HCT116 (cell line): ENCODE data around the gene THAP11. TPM values are rescaled to one million over a fixed set of nuclear protein-coding genes. Genes with fewer than 3 reads are reported as not detected.

ENCODE experiments used
- ATAC-seq: fragments of 200-7000 bp; cut with Tn5 transposase; 2 replicates; pipeline ENCODE4 v1.9.1; 2020; ENCODE audit warnings: mild to moderate bottlenecking, moderate library complexity
- BruUV-seq: library from RNA; stranded (reverse); fragments of 400-500 nt; replicated peaks from 2 replicates; lab custom pipeline; 2021; lab: Mats Ljungman, UMichigan
- CTCF ChIA-PET: fragments of 300-600 bp; sonication (Branson Sonifier 250); formaldehyde crosslinking; loops from one replicate; lab custom pipeline; 2021; ENCODE audit warnings: antibody characterized with exemption; lab: Charles Lee
- POLR2A ChIA-PET: fragments of 300-600, 350-600 bp; sonication (Branson Sonifier 250); formaldehyde crosslinking; loops from one replicate; lab custom pipeline; 2021; ENCODE audit warnings: antibody characterized with exemption; lab: Charles Lee
- RAD21 ChIA-PET, 2 experiments: fragments of 300-600 bp; sonication (Branson Sonifier 250); formaldehyde crosslinking; loops; one replicate each; lab custom pipeline; 2023; ENCODE audit warnings: low total read pairs in 2 of 2; ENCODE audit not compliant: uncharacterized antibody in 2 of 2, unreplicated experiment in 2 of 2, low non-redundant PET in 1 of 2; lab: Charles Lee
- DNase-seq: peaks from one replicate; pipeline ENCODE4 v3.0.0-alpha.2; 2010; ENCODE audit warnings: low read depth, low spot score
- H2AFZ ChIP-seq: fragments of 200-600 bp; shearing (Covaris generic), sonication (generic); 2 replicates; pipeline ENCODE4 v1.6.1; 2017; ENCODE audit warnings: low read depth, mixed run types, mixed read lengths, antibody characterized with exemption, low read length; ENCODE audit not compliant: poor library complexity, severe bottlenecking
- H3K27ac ChIP-seq: 2 replicates; pipeline ENCODE4 v1.5.1; 2012; ENCODE audit warnings: low read depth, low read length
- H3K27me3 ChIP-seq: fragments of 200-600 bp; sonication (generic); 2 replicates; pipeline ENCODE4 v1.6.1; 2016; ENCODE audit warnings: mixed run types, low read length, mixed read lengths; ENCODE audit not compliant: insufficient read depth
- H3K36me3 ChIP-seq, 2 experiments: fragments of 200-500 bp in 1 of 2; fragments of 200-600 bp in 1 of 2; sonication (Bioruptor generic) in 1 of 2; sonication (generic) in 1 of 2; 2 replicates each; pipeline versions ENCODE4 v1.5.1 to v1.6.1; 2014 to 2016; ENCODE audit warnings: low read length in 2 of 2, inconsistent platforms in 1 of 2, mixed read lengths in 1 of 2, mixed run types in 1 of 2; ENCODE audit not compliant: insufficient read depth in 2 of 2, control insufficient read depth in 1 of 2
- H3K4me1 ChIP-seq, 2 experiments: fragments of 200-600 bp in 1 of 2; sonication (generic) in 1 of 2; 2 replicates each; pipeline versions ENCODE4 v1.5.1 to v1.6.1; 2012 to 2017; ENCODE audit warnings: low read length in 2 of 2, inconsistent platforms in 1 of 2, mild to moderate bottlenecking in 1 of 2, mixed read lengths in 1 of 2, mixed run types in 1 of 2, moderate library complexity in 1 of 2; ENCODE audit not compliant: insufficient read depth in 2 of 2, control insufficient read depth in 1 of 2
- H3K4me2 ChIP-seq: fragments of 200-600 bp; sonication (generic); 2 replicates; pipeline ENCODE4 v1.6.1; 2017; ENCODE audit warnings: mixed run types, low read length, mixed read lengths
- H3K4me3 ChIP-seq, 2 experiments: fragments of 200-600 bp in 1 of 2; sonication (generic) in 1 of 2; replicated peaks in 1 of 2; 2 replicates each; pipeline ENCODE4 v1.5.1; 2011 to 2016; ENCODE audit warnings: low read length in 2 of 2, control low read depth in 1 of 2, low read depth in 1 of 2, mild to moderate bottlenecking in 1 of 2, mixed read lengths in 1 of 2, mixed run types in 1 of 2
- H3K79me2 ChIP-seq: fragments of 200-600 bp; sonication (generic); 2 replicates; pipeline ENCODE4 v1.6.1; 2017; ENCODE audit warnings: mild to moderate bottlenecking, mixed run types, low read length, moderate library complexity, mixed read lengths; ENCODE audit not compliant: insufficient read depth
- H3K9ac ChIP-seq: fragments of 200-600 bp; sonication (generic); 2 replicates; pipeline ENCODE4 v1.6.1; 2016; ENCODE audit warnings: low read length, mixed read lengths
- H3K9me2 ChIP-seq: fragments of 200-600 bp; sonication (generic), shearing (Covaris generic); 2 replicates; pipeline ENCODE4 v1.6.1; 2017; ENCODE audit warnings: mixed run types, mild to moderate bottlenecking, moderate library complexity; ENCODE audit not compliant: insufficient read depth
- H3K9me3 ChIP-seq, 2 experiments: fragments of 200-500 bp in 1 of 2; fragments of 200-600 bp in 1 of 2; sonication (Bioruptor generic) in 1 of 2; sonication (generic) in 1 of 2; 2 replicates each; pipeline ENCODE4 v1.6.1; 2014 to 2017; ENCODE audit warnings: low read length in 2 of 2, mixed read lengths in 2 of 2, inconsistent platforms in 1 of 2, low read depth in 1 of 2, mild to moderate bottlenecking in 1 of 2, mixed run types in 1 of 2, moderate library complexity in 1 of 2; ENCODE audit not compliant: control insufficient read depth in 1 of 2, insufficient read depth in 1 of 2
- H4K20me1 ChIP-seq: fragments of 200-600 bp; sonication (generic), shearing (Covaris generic); 2 replicates; pipeline ENCODE4 v1.6.1; 2017; ENCODE audit warnings: mixed run types, mild to moderate bottlenecking, moderate library complexity; ENCODE audit not compliant: insufficient read depth
- ATF3 ChIP-seq: IDR thresholded peaks from 2 replicates; pipeline ENCODE4 v1.6.1; 2012
- CTCF ChIP-seq, 3 experiments: fragments of 200-600 bp in 1 of 3; sonication (generic) in 1 of 3; IDR thresholded peaks in 2 of 3; conservative IDR thresholded peaks in 1 of 3; 2 replicates each; pipeline ENCODE4 v1.5.1; 2012 to 2017; ENCODE audit warnings: low read depth in 2 of 3, low read length in 2 of 3, antibody characterized with exemption in 1 of 3, borderline replicate concordance in 1 of 3, control low read depth in 1 of 3, mild to moderate bottlenecking in 1 of 3, mixed read lengths in 1 of 3, mixed run types in 1 of 3, moderate library complexity in 1 of 3; ENCODE audit not compliant: insufficient read depth in 1 of 3
- EGR1 ChIP-seq: IDR thresholded peaks from 2 replicates; pipeline ENCODE4 v1.6.1; 2012; ENCODE audit warnings: low read depth
- ELF1 ChIP-seq: IDR thresholded peaks from 2 replicates; pipeline ENCODE4 v1.6.1; 2012; ENCODE audit warnings: low read depth, borderline replicate concordance
- EZH2 ChIP-seq: fragments of 200-600 bp; sonication (generic); IDR thresholded peaks from 2 replicates; pipeline ENCODE4 v1.6.1; 2017; ENCODE audit warnings: antibody characterized with exemption, mixed run types
- JUND ChIP-seq: IDR thresholded peaks from 2 replicates; pipeline ENCODE4 v1.6.1; 2012
- MAX ChIP-seq: IDR thresholded peaks from 2 replicates; pipeline ENCODE4 v1.6.1; 2012
- POLR2A ChIP-seq: IDR thresholded peaks from 2 replicates; pipeline ENCODE4 v1.7.0; 2011; ENCODE audit warnings: borderline replicate concordance; ENCODE audit not compliant: insufficient read depth, insufficient read length; ENCODE audit errors: extremely low read depth
- REST ChIP-seq: IDR thresholded peaks from 2 replicates; pipeline ENCODE4 v1.6.1; 2012; ENCODE audit warnings: low read depth
- intact Hi-C: fragments of 100-400 bp; cut with micrococcal nuclease; formaldehyde crosslinking; loops from 2 replicates; pipeline ENCODE4 v1.10.0; 2022
- total RNA-seq: library from RNA; stranded (reverse); gene quantifications from one replicate; pipeline ENCODE4 v1.2.1, GENCODE V29; 2021; ENCODE audit not compliant: unreplicated experiment

The THAP11 gene
- total RNA-seq, 1 experiment from 2014 or later: 25.4 TPM

- no peak for ATAC-seq
- Histone ChIP-seq H3K4me1 (peaks cover 1 to 3% of the 10 kb centered on the region in 2 experiments), H3K9me2 (no peaks in the 10 kb centered on the region), H3K36me3 (peaks cover 46 to 71% of the 10 kb centered on the region in 2 experiments; a peak in 3 of 4 replicates), H3K4me3 (no peak overlapping the region), H2AFZ (no peak overlapping the region), H3K9ac (no peak overlapping the region), H3K27me3 (no peaks in the 10 kb centered on the region), H3K27ac (no peak overlapping the region), H3K9me3 (no peaks in the 10 kb centered on the region), H4K20me1 (peaks cover 3% of the 10 kb centered on the region; the same call in 1 of the 2 replicates), H3K4me2 (no peak overlapping the region), H3K79me2 (peaks cover 23% of the 10 kb centered on the region)
- POLR2A ChIA-PET: no interaction called here
- BruUV-seq: no TSS peak
- CTCF ChIA-PET: no interaction called here
- no peak for TF ChIP-seq EGR1
- no peak for TF ChIP-seq EZH2
- no peak for TF ChIP-seq JUND
- no peak for TF ChIP-seq CTCF (IDR thresholded peaks at IDR 0.05 in 2 of 3, conservative IDR thresholded peaks at IDR 0.05 in 1 of 3; ENCODE audit: borderline replicate concordance in 1 of 3, insufficient read depth in 1 of 3, low read depth in 2 of 3, low read length in 2 of 3)
- TF ChIP-seq REST: no peak
- no peak for TF ChIP-seq ELF1
- TF ChIP-seq MAX: no peak
- no peak for TF ChIP-seq ATF3
- no peak for TF ChIP-seq POLR2A
- intact Hi-C loops: no loop called here
- DNase-seq: no peak
- RAD21 ChIA-PET: interaction anchor here in 1 of 2 experiments (0.6 kb wide), 1 partner anchor 59 kb away, joined by 4 read pairs; no protein-coding TSS in a partner anchor
Observed at GRCh38 chr16:67879462-67879861, 37.3 kb downstream of the THAP11 start.
